ENCODE measurements around the gene MAN2A1.

- TF ChIP-seq EZH2 (IDR thresholded peaks at IDR 0.05): no peak
- no peak for TF ChIP-seq POLR2AphosphoS5 (IDR thresholded peaks at IDR 0.05; ENCODE audit: borderline replicate concordance, low read depth, low read length)
Measured at GRCh38 chr5:109830955-109831502, 141.3 kb downstream of the MAN2A1 start.

Data from SK-N-MC (cell line).